ENCODE measurements around the gene PEX14. TPM values are rescaled to one million over a fixed set of nuclear protein-coding genes. Genes with fewer than 3 reads are reported as not detected.

The PEX14 gene
- total and polyA plus RNA-seq, 9 of the 15 experiments (the other 6 are each of a cell fraction or from before 2014, with no cell fraction given): 2.6 to 45.7 (median 22.7) TPM

DNA sequence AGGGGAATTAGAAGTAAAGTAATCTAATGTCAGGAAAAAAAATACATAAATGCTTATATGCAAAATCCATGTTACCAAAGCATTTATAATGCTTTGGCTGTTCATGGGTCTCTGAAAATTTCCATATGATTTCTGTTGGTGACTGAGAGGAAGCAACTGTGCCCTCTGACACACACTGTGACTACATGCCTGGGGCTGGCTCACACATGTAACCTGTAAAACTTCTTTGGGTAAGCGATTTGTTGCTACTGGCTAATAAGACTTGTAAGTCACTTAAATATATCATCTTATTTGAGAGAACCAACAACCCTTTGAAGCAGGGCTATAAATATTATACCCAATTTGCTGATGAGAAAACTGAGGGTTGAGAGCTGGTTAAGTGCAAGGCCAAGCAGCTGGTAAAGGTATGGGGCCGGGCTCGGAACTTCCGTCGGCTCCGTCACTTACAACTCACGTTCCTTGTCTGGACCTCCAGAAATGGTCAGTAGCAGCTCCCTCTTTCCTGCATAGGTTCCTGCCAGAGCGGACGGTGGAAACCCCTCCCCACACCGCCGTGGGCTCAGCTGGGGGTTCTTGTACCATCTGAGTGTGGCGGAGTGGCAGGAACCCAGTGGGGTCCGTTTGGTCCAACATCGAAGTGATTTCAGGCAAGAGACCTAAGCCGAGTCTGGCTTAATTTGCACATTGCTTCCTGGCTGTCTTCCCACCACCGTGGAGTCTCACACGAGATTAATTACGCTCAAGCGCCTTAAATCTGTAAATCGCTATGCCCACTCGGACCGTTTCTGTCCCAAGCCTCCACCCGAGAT is 3.1 kb upstream of the PEX14 start:
- under 1% methylated on average over 23 of the region's 23 CpGs for WGBS (ENCODE audit: insufficient coverage, low coverage, missing lambda C conversion rate)
- Histone ChIP-seq H3K27ac (ENCODE audit: extremely low read depth, low read depth, low read length) (peak overlapping the region; percentile 90), H3K4me2 (ENCODE audit: insufficient read depth, low read length) (peak overlapping the region; percentile 91), H3K79me2 (ENCODE audit: control insufficient read depth, insufficient read depth, low read length) (peaks cover 40% of the 10 kb centered on the region), H3K27me3 (ENCODE audit: control insufficient read depth in 2 of 2, insufficient read depth in 2 of 2, low read length in 2 of 2) (no peaks in the 10 kb centered on the region), H3K4me3 (peak overlapping the region; percentile 59), H3K9me1 (ENCODE audit: control insufficient read depth, insufficient read depth, low read length) (no peaks in the 10 kb centered on the region), H4K20me1 (replicated peaks; ENCODE audit: control insufficient read depth, insufficient read depth, low read length) (no peaks in the 10 kb centered on the region), H3K9me3 (replicated peaks; ENCODE audit: control insufficient read depth, insufficient read depth, low read depth, low read length) (no peaks in the 10 kb centered on the region), H3K9ac (ENCODE audit: insufficient read depth in 1 of 2, low read depth in 2 of 2, low read length in 2 of 2) (peak overlapping the region; percentile 82 to 98), H3K36me3 (ENCODE audit: control insufficient read depth, insufficient read depth, low read length) (peaks cover 40% of the 10 kb centered on the region), H3K4me1 (replicated peaks in 1 of 2; ENCODE audit: control insufficient read depth in 2 of 2, insufficient read depth in 2 of 2, low read length in 2 of 2) (peaks cover 22 to 26% of the 10 kb centered on the region in 2 experiments; a peak in 4 of 5 replicates), H2AFZ (ENCODE audit: low read depth, low read length) (peak overlapping the region; percentile 84)
- FAIRE-seq (no peak), ATAC-seq (no peak), DNase-seq (ENCODE audit: extremely low read depth in 1 of 4, low spot score in 3 of 4) (peak in 2 of 4 experiments; percentile 27 to 47)
- POLR2A ChIA-PET: interaction anchor here (0.7 to 2.1 kb wide), 7 partner anchors 10 to 38 kb away, joined by 3 to 9 read pairs (median 5); no protein-coding TSS in a partner anchor
- in situ Hi-C loops (cut with MboI) (no loop called here), intact Hi-C loops (cut with micrococcal nuclease) (loop anchor here (5.0 kb wide), 1 partner anchor 94 kb away; no protein-coding TSS in a partner anchor)
- CTCF ChIA-PET (ENCODE audit: low intra/inter-chr PET ratio): no interaction called here
- BruUV-seq (replicated peaks): TSS peak; percentile 75
- TF ChIP-seq HDAC2 (IDR thresholded peaks at IDR 0.05) (peak; percentile 78; the same call in 1 of the 2 replicates), CC2D1A (IDR thresholded peaks at IDR 0.05) (0 out of 2 replicates have a peak, but pooled peaks have one; percentile 33), CSDE1 (IDR thresholded peaks at IDR 0.05) (0 out of 4 replicates have a peak, but pooled peaks of 1 of the 2 experiments have one; percentile 15), CBX1 (IDR thresholded peaks at IDR 0.05; ENCODE audit: low read depth) (peak; percentile 93), DPF2 (IDR thresholded peaks at IDR 0.05) (peak; percentile 31; the same call in 1 of the 2 replicates), ZNF696 (CRISPR knock-in tag; conservative IDR thresholded peaks at IDR 0.05) (no peak), HDGF (IDR thresholded peaks at IDR 0.05) (peak; percentile 89), SIN3A (IDR thresholded peaks at IDR 0.05; ENCODE audit: borderline replicate concordance in 2 of 2, control insufficient read depth in 1 of 2, low read depth in 2 of 2, low read length in 2 of 2) (peak in 1 of 2 experiments; percentile 50; a peak in 1 of 4 replicates), SAFB (IDR thresholded peaks at IDR 0.05; ENCODE audit: borderline replicate concordance, low read depth, low read length) (no peak), C11orf30 (IDR thresholded peaks at IDR 0.05; ENCODE audit: low read depth) (0 out of 2 replicates have a peak, but pooled peaks have one; percentile 4), CHD4 (IDR thresholded peaks at IDR 0.05; ENCODE audit: insufficient read depth, insufficient replicate concordance, low read depth, low read length, poor library complexity, severe bottlenecking) (peak; percentile 84), NR1H2 (CRISPR knock-in tag; IDR thresholded peaks at IDR 0.05) (0 out of 2 replicates have a peak, but pooled peaks have one; percentile 17), MEF2A (IDR thresholded peaks at IDR 0.05; ENCODE audit: control insufficient read depth, low read depth, low read length) (no peak), TOE1 (IDR thresholded peaks at IDR 0.05; ENCODE audit: borderline replicate concordance) (no peak), TOE1 (CRISPR knock-in tag; IDR thresholded peaks at IDR 0.05; ENCODE audit: borderline replicate concordance, low read depth) (no peak), BRD4 (IDR thresholded peaks at IDR 0.05) (peak; percentile 34; the same call in 1 of the 2 replicates), POLR2G (IDR thresholded peaks at IDR 0.05; ENCODE audit: low read depth, low read length) (no peak), RBFOX2 (IDR thresholded peaks at IDR 0.05; ENCODE audit: low read depth, low read length) (no peak), PTBP1 (IDR thresholded peaks at IDR 0.05; ENCODE audit: low read depth, low read length) (0 out of 2 replicates have a peak, but pooled peaks have one; percentile 76), HDAC1 (IDR thresholded peaks at IDR 0.05) (peak in 1 of 2 experiments; percentile 56; a peak in 1 of 4 replicates), SMARCA5 (IDR thresholded peaks at IDR 0.05) (peak; percentile 87), BCOR (IDR thresholded peaks at IDR 0.05) (peak; percentile 99), NFATC3 (IDR thresholded peaks at IDR 0.05) (0 out of 2 replicates have a peak, but pooled peaks have one; percentile 19)
- TF ChIP-seq, protein P1, sequence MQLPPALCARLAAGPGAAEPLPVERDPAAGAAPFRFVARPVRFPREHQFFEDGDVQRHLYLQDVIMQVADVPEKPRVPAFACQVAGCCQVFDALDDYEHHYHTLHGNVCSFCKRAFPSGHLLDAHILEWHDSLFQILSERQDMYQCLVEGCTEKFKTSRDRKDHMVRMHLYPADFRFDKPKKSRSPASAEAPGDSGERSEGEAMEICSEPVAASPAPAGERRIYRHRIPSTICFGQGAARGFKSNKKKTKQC (CRISPR knock-in tag; IDR thresholded peaks at IDR 0.05): 0 out of 2 replicates have a peak, but pooled peaks have one; percentile 3
